Body of pancreas (tissue), 4 donors: ENCODE measurements around the gene STRA6. TPM values are rescaled to one million over a fixed set of nuclear protein-coding genes. Genes with fewer than 3 reads are reported as not detected.

Source experiments
- ATAC-seq: fragments of 150-250 bp; one replicate; pipeline ENCODE4 v1.9.1; 2016
- DNase-seq, 4 donors: peaks; one replicate each; pipeline ENCODE4 v3.0.0-alpha.2; 2019
- H3K27ac ChIP-seq, 4 donors: fragments of 200-600 bp; sonication (generic); 1 replicate in 3 of 4; 2 replicates in 1 of 4; pipeline versions ENCODE4 v1.5.1 to v1.6.1; 2016 to 2019; ENCODE audit warnings: mild to moderate bottlenecking in 1 of 4, mixed read lengths in 1 of 4, moderate library complexity in 1 of 4
- H3K27me3 ChIP-seq, 2 donors: fragments of 200-600 bp; sonication (generic); one replicate each; pipeline ENCODE4 v1.6.0; 2016; ENCODE audit warnings: mild to moderate bottlenecking in 1 of 2
- H3K36me3 ChIP-seq, 2 donors: fragments of 200-600 bp; sonication (generic); replicated peaks in 1 of 2; 2 replicates each; pipeline ENCODE4 v1.5.1; 2016; ENCODE audit warnings: low read depth in 2 of 2; ENCODE audit not compliant: insufficient read depth in 1 of 2
- H3K4me1 ChIP-seq: fragments of 200-600 bp; sonication (generic); one replicate; pipeline ENCODE4 v1.6.0; 2016
- H3K4me3 ChIP-seq, 2 donors: fragments of 200-600 bp; sonication (generic); 1 replicate in 1 of 2; 2 replicates in 1 of 2; pipeline ENCODE4 v1.5.1; 2016 to 2019
- H3K9me3 ChIP-seq, 3 donors: fragments of 200-600 bp; sonication (generic); 1 replicate in 2 of 3; 2 replicates in 1 of 3; pipeline ENCODE4 v1.5.1; 2016
- POLR2A ChIP-seq, 3 donors: fragments of 450-650 bp; IDR thresholded peaks; one replicate each; pipeline ENCODE4 v1.6.1; 2016; ENCODE audit warnings: antibody characterized with exemption in 3 of 3, mild to moderate bottlenecking in 2 of 3
- WGBS, 2 donors: methylation state at CpG; one replicate each; pipeline ENCODE4 v1.1.5; 2017; 5-methylcytosine and 5-hydroxymethylcytosine counted together
- intact Hi-C: fragments of 100-400 bp; cut with DNase I; formaldehyde crosslinking; loops from one replicate; pipeline ENCODE4 v1.15.1; 2023
- total RNA-seq, 2 donors: library from RNA; depleted of rRNA; stranded (reverse); fragments of >200 nt; gene quantifications; one replicate each; pipeline ENCODE4 v1.1.0, GENCODE V29; 2016
- TF ChIP-seq, protein P1 (sequence below), 7 experiments: fragments of 450-650 bp in 4 of 7; fragments of 200-600 bp in 3 of 7; sonication (generic) in 3 of 7; IDR thresholded peaks; one replicate each; pipeline ENCODE4 v1.5.1; 2016 to 2019; ENCODE audit warnings: antibody characterized with exemption in 7 of 7

Gene STRA6
- total RNA-seq, 2 donors from 2014 or later, result not detected

DNA sequence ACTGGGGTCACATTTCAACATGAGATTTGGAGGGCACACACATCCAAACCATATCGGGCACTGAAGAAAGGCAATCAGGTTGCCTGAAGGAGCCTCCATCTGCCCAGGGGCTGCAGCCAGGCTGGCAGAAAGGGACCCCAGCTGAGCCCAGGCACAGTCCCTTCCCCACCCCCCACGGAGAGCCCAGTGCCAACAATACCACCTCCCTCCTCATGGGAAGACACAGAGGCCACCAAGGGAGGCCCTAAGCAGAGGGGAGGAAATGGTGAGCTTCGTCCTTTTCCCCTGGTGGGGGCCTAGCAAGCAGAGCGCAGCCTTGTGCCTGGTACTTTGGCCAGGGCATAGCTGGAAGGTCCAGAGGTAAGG, 3.0 kb upstream of the STRA6 start:
- Histone ChIP-seq H3K4me1 (peaks cover 18% of the 10 kb centered on the region), H3K27me3 (peaks cover 0 to 3% of the 10 kb centered on the region in 2 donors), H3K4me3 (no peak overlapping the region), H3K27ac (no peak overlapping the region), H3K36me3 (no peaks in the 10 kb centered on the region), H3K9me3 (no peaks in the 10 kb centered on the region)
- ATAC-seq (no peak), DNase-seq (no peak)
- TF ChIP-seq, protein P1, sequence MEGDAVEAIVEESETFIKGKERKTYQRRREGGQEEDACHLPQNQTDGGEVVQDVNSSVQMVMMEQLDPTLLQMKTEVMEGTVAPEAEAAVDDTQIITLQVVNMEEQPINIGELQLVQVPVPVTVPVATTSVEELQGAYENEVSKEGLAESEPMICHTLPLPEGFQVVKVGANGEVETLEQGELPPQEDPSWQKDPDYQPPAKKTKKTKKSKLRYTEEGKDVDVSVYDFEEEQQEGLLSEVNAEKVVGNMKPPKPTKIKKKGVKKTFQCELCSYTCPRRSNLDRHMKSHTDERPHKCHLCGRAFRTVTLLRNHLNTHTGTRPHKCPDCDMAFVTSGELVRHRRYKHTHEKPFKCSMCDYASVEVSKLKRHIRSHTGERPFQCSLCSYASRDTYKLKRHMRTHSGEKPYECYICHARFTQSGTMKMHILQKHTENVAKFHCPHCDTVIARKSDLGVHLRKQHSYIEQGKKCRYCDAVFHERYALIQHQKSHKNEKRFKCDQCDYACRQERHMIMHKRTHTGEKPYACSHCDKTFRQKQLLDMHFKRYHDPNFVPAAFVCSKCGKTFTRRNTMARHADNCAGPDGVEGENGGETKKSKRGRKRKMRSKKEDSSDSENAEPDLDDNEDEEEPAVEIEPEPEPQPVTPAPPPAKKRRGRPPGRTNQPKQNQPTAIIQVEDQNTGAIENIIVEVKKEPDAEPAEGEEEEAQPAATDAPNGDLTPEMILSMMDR (IDR thresholded peaks at IDR 0.05), result no peak
- WGBS, 2 donors, result 52 to 88% methylated on average over 4 of the region's 4 CpGs
- intact Hi-C loops, result no loop called here

GRCh38 chr15:74203914-74204431, 1.4 kb upstream of the STRA6 start:
- no peak overlapping the region for H3K4me3 ChIP-seq
- no peak overlapping the region for H3K27ac ChIP-seq
- H3K36me3 ChIP-seq, result no peaks in the 10 kb centered on the region
- intact Hi-C loops, result no loop called here
- no peak for TF ChIP-seq POLR2A (IDR thresholded peaks at IDR 0.05)
- TF ChIP-seq, protein P1 (IDR thresholded peaks at IDR 0.05), result no peak
- DNase-seq, result no peak
- H3K4me1 ChIP-seq, result peaks cover 10% of the 10 kb centered on the region
- H3K9me3 ChIP-seq, result no peaks in the 10 kb centered on the region
- H3K27me3 ChIP-seq, result peaks cover 0 to 3% of the 10 kb centered on the region in 2 donors
- 58 to 77% methylated on average over 8 to 10 of the region's 10 CpGs for WGBS, 2 donors
- ATAC-seq, result no peak

GRCh38 chr15:74201710-74202420, 722 bp downstream of the STRA6 start:
- Histone ChIP-seq H3K36me3 (no peaks in the 10 kb centered on the region), H3K27ac (no peak overlapping the region), H3K27me3 (peaks cover 0 to 3% of the 10 kb centered on the region in 2 donors), H3K4me1 (peaks cover 10% of the 10 kb centered on the region), H3K4me3 (no peak overlapping the region), H3K9me3 (no peaks in the 10 kb centered on the region)
- DNase-seq (no peak), ATAC-seq (no peak)
- intact Hi-C loops, result no loop called here
- WGBS, 2 donors, result 27 to 44% methylated on average over 7 of the region's 7 CpGs
- TF ChIP-seq, protein P1 (IDR thresholded peaks at IDR 0.05), result no peak
- no peak for TF ChIP-seq POLR2A (IDR thresholded peaks at IDR 0.05)

GRCh38 chr15:74200871-74201419, 1.6 kb downstream of the STRA6 start:
- intact Hi-C loops, result no loop called here
- ATAC-seq (no peak), DNase-seq (no peak)
- peaks cover 0 to 3% of the 10 kb centered on the region in 2 donors for H3K27me3 ChIP-seq
- H3K4me3 ChIP-seq, result no peak overlapping the region
- no peaks in the 10 kb centered on the region for H3K36me3 ChIP-seq
- TF ChIP-seq, protein P1 (IDR thresholded peaks at IDR 0.05), result no peak
- no peak for TF ChIP-seq POLR2A (IDR thresholded peaks at IDR 0.05)
- H3K4me1 ChIP-seq, result peaks cover 10% of the 10 kb centered on the region
- WGBS, 2 donors, result 73 to 74% methylated on average over 5 to 8 of the region's 8 CpGs
- H3K9me3 ChIP-seq, result no peaks in the 10 kb centered on the region
- no peak overlapping the region for H3K27ac ChIP-seq
